ENCODE data around the gene RGS19.

RGS19 gene

DNA sequence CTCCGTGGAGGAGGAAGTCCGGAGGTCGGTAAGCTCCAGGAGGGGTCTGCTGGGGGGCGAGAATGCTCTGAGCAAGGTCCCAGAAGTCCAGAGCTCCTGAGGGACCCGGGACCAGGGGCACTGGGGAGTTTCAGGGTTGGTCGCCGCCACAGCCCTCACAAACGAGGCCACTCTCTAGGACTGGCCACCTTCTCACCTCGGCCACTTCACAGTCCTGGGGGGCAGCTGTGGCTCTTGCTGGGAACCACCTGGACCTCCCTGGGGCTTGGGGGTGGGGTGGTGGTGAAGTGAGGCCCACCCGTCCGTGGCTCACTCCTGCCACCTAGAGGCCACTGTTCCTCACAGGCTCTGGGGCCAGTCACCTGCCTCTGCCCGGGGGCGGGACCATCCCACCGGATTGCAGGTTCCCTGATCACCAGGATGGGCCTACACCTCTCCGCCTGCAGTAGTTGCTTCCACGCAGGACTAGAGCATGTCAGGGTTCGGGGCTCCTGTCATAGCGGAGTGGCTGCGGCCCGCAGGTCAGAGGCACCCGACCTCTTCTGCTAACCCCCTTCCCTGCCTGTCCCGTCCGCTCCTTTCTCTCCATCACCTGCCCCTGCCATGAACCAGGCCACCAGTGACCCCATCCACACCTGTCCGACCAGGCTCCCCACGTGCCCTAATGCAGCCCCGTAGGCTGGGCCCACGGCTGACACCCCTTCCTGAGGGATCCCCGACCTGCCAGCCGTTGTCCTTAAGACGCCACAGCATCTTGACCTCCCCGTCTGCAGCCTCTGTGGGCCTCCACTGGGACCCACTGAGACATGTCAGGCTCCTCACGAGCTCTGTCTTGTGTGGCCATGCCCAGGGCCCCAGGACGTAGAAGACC lies 21.5 kb downstream of the RGS19 start:
- no peaks in the 10 kb centered on the region for H3K27me3 ChIP-seq (ENCODE audit: insufficient read depth, poor library complexity, severe bottlenecking)
- no peak overlapping the region for H3K4me3 ChIP-seq (ENCODE audit: severe bottlenecking)
- no peaks in the 10 kb centered on the region for H3K36me3 ChIP-seq (ENCODE audit: low read depth)
- H3K4me1 ChIP-seq (ENCODE audit: insufficient read depth, poor library complexity, severe bottlenecking): no peaks in the 10 kb centered on the region
- peak; percentile 69 for ATAC-seq (ENCODE audit: low read depth)
- no peak overlapping the region for H3K27ac ChIP-seq (ENCODE audit: poor library complexity, severe bottlenecking)
- TF ChIP-seq, protein P1, sequence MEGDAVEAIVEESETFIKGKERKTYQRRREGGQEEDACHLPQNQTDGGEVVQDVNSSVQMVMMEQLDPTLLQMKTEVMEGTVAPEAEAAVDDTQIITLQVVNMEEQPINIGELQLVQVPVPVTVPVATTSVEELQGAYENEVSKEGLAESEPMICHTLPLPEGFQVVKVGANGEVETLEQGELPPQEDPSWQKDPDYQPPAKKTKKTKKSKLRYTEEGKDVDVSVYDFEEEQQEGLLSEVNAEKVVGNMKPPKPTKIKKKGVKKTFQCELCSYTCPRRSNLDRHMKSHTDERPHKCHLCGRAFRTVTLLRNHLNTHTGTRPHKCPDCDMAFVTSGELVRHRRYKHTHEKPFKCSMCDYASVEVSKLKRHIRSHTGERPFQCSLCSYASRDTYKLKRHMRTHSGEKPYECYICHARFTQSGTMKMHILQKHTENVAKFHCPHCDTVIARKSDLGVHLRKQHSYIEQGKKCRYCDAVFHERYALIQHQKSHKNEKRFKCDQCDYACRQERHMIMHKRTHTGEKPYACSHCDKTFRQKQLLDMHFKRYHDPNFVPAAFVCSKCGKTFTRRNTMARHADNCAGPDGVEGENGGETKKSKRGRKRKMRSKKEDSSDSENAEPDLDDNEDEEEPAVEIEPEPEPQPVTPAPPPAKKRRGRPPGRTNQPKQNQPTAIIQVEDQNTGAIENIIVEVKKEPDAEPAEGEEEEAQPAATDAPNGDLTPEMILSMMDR (IDR thresholded peaks at IDR 0.05; ENCODE audit: poor library complexity, severe bottlenecking): peak; percentile 100
- no peaks in the 10 kb centered on the region for H3K9me3 ChIP-seq (ENCODE audit: severe bottlenecking)
- peak; percentile 97 for DNase-seq (ENCODE audit: low spot score)

DNA sequence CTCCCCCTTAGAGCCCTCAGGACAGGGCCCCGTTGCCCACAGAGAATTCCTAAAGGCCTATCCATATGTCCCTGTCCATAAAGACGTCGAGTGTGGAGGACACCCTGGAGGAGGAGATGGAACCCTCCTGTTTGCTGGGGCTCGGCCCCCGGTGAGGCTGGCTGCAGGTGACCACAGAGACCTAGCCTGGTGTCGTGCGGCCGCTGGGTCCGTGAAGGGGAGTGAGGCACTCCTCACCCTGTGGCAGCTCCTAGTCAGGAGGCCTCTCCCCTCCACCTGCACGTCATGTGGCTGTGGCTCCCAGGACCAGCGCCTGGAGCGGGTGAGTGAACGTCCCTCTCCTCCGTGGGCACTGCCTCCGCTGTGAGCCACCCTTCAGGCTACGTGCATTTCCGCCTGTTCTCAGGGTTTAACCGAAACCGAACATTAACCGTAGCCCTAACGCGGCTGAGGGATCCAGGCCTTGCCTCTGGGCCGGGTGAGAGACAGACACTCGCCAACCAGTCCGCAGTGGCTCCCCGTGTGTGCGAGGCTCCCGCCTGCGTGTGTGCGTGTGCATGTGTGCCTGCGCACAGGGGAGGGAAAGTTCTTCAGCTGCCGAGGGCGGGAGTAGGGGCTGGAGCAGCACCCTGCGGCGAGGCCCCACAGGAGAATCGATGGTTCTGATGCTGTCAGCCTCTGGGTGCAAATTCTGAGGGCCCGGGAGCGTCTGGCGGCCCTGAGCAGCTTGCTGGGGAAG lies 22.3 kb downstream of the RGS19 start:
- no peaks in the 10 kb centered on the region for H3K9me3 ChIP-seq (ENCODE audit: severe bottlenecking)
- H3K4me1 ChIP-seq (ENCODE audit: insufficient read depth, poor library complexity, severe bottlenecking): no peaks in the 10 kb centered on the region
- H3K36me3 ChIP-seq (ENCODE audit: low read depth): no peaks in the 10 kb centered on the region
- H3K27ac ChIP-seq (ENCODE audit: poor library complexity, severe bottlenecking): no peak overlapping the region
- H3K4me3 ChIP-seq (ENCODE audit: severe bottlenecking): no peak overlapping the region
- TF ChIP-seq, protein P1 (IDR thresholded peaks at IDR 0.05; ENCODE audit: poor library complexity, severe bottlenecking): no peak
- ATAC-seq (ENCODE audit: low read depth) (no peak), DNase-seq (ENCODE audit: low spot score) (peak; percentile 82)
- no peaks in the 10 kb centered on the region for H3K27me3 ChIP-seq (ENCODE audit: insufficient read depth, poor library complexity, severe bottlenecking)

DNA sequence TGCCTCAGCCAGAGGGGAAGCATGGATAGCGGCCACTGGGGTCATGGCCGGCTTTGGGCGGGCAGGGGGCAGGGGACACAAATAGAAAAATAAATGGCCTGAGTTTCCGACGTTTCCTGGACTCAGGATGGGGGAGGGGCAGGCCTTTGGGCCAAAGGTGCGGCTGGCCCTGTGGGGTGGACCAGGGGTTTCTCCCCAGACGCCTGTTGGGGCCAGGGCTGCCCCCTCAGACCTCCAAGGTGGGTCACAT lies 22.8 kb downstream of the RGS19 start:
- no peaks in the 10 kb centered on the region for H3K36me3 ChIP-seq (ENCODE audit: low read depth)
- H3K9me3 ChIP-seq (ENCODE audit: severe bottlenecking): no peaks in the 10 kb centered on the region
- H3K27me3 ChIP-seq (ENCODE audit: insufficient read depth, poor library complexity, severe bottlenecking): peaks cover under 1% of the 10 kb centered on the region
- DNase-seq (ENCODE audit: low spot score): peak; percentile 81
- H3K4me1 ChIP-seq (ENCODE audit: insufficient read depth, poor library complexity, severe bottlenecking): no peaks in the 10 kb centered on the region
- ATAC-seq (ENCODE audit: low read depth): no peak
- TF ChIP-seq, protein P1 (IDR thresholded peaks at IDR 0.05; ENCODE audit: poor library complexity, severe bottlenecking): no peak
- H3K4me3 ChIP-seq (ENCODE audit: severe bottlenecking): no peak overlapping the region
- H3K27ac ChIP-seq (ENCODE audit: poor library complexity, severe bottlenecking): no peak overlapping the region

DNA sequence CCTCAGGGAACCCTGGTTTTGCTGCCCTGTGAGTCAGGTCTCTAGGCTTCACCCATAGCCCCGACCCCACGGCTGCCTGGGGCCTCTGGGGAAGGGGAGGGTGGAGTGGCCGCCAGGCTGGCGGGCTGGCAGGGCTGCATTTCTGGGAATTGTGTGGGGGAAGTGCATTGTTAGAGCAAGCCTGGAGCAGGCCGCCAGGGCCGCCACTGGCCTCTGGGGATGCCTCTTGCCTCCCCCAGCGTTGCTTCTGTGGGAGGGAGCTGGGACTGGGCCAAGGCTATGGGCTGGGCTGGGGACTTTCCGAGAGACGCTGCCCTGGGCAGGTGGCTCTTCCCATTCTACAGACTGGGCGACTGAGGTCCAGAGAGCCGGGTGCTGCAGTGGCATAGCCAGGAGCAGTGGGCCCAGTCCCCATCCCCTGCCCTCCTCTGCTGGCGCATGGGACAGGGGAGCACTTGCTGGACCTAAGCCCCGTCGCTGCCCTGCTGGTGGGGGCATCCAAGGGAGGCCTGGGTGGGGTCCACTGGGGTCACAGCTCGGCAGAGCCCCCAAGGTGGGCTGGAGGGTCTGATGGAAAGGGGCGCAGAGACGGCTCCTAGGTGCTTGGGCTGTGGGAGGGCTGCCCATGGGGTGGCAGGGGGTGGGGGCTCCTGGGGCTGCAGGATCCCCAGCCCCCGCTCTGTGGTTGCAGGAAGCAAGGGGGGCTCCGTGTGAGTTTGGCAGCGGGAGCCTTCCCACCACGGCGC lies 23.3 kb downstream of the RGS19 start:
- H3K27ac ChIP-seq (ENCODE audit: poor library complexity, severe bottlenecking): no peak overlapping the region
- no peaks in the 10 kb centered on the region for H3K9me3 ChIP-seq (ENCODE audit: severe bottlenecking)
- H3K4me1 ChIP-seq (ENCODE audit: insufficient read depth, poor library complexity, severe bottlenecking): no peaks in the 10 kb centered on the region
- peaks cover 6% of the 10 kb centered on the region for H3K27me3 ChIP-seq (ENCODE audit: insufficient read depth, poor library complexity, severe bottlenecking)
- no peak overlapping the region for H3K4me3 ChIP-seq (ENCODE audit: severe bottlenecking)
- no peak for ATAC-seq (ENCODE audit: low read depth)
- TF ChIP-seq, protein P1 (IDR thresholded peaks at IDR 0.05; ENCODE audit: poor library complexity, severe bottlenecking): no peak
- no peak for DNase-seq (ENCODE audit: low spot score)
- no peaks in the 10 kb centered on the region for H3K36me3 ChIP-seq (ENCODE audit: low read depth)

Measured in RWPE2 (cell line).